ENCODE measurements around the gene SIX2.
"Not testable (repeated sequence)": the region's sequence is repeated elsewhere in the genome, so short reads cannot be mapped to it uniquely, and the experiment has no call there.

SIX2 gene

DNA sequence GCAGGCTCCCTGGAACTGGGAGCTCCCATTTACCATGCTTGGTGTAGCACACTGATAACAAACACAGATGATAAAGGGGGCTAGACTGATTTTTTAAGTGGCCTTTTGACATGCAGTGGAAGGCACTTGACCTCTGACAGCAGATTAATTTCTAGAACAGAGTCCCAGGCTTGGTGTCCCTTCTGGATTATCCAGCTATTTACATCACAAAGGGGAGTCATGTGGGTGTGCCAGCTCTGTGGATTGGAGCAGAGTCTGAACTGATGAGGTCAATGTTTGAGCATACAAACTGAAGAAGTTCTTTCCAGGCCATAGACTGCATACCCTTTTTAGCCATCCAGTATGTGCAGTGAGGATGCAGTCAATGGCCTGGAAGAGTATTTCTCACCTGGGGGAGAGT lies 31.5 kb upstream of the SIX2 start:
- Histone ChIP-seq H3K4me3 (ENCODE audit: extremely low read depth, insufficient read depth, low read length, poor library complexity, severe bottlenecking) (no peak overlapping the region), H3K27ac (ENCODE audit: low read depth, low read length, severe bottlenecking) (no peak overlapping the region), H3K4me1 (ENCODE audit: control insufficient read depth, insufficient read depth, low read length, poor library complexity, severe bottlenecking) (no peaks in the 10 kb centered on the region), H3K9me3 (ENCODE audit: control insufficient read depth, low read length) (no peaks in the 10 kb centered on the region), H3K36me3 (ENCODE audit: control insufficient read depth, insufficient read depth, low read length) (no peaks in the 10 kb centered on the region)

DNA sequence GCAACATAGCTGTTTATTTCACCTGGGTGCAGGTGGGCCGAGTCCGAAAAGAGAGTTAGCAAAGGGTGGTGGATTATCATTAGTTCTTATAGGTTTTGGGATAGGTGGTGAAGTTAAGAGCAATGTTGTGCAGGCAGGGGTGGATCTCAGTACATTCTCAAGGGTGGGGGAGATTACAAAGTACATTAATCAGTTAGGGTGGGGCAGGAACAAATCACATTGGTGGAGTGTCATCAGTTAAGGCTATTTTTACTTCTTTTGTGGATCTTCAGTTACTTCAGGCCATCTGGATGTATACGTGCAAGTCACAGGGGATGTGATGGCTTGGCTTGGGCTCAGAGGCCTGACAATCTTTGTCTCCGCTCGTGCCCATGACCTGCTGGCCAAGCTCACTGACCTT lies 30.6 kb upstream of the SIX2 start:
- H3K4me3 ChIP-seq (ENCODE audit: extremely low read depth, insufficient read depth, low read length, poor library complexity, severe bottlenecking); H3K9me3 ChIP-seq (ENCODE audit: control insufficient read depth, low read length); H3K36me3 ChIP-seq (ENCODE audit: control insufficient read depth, insufficient read depth, low read length); H3K27ac ChIP-seq (ENCODE audit: low read depth, low read length, severe bottlenecking); H3K4me1 ChIP-seq (ENCODE audit: control insufficient read depth, insufficient read depth, low read length, poor library complexity, severe bottlenecking): not testable (repeated sequence)
- WGBS, 2 experiments (ENCODE audit: insufficient coverage in 2 of 2): 73 to 80% methylated on average over 5 of the region's 5 CpGs

DNA sequence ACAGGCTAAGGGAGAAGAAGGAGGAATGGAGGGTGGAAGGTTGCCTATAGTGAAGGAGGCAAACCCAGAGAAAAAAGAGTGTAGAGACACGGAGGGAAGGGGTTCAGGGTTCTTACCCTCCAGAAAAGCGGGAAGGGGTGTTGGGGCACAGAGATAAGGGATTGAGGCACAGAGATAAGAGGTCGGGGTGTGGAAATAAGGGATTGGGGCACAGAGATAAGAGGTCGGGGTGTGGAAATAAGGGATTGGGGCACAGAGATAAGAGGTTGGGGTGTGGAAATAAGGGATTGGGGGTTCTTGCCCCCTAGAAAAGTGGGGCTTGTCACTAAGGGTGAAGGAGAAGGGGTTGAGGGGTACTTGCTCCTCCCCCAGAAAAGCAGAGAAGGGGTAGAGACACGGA lies 29.6 kb upstream of the SIX2 start:
- H3K27ac ChIP-seq (ENCODE audit: low read depth, low read length, severe bottlenecking); H3K4me1 ChIP-seq (ENCODE audit: control insufficient read depth, insufficient read depth, low read length, poor library complexity, severe bottlenecking); H3K4me3 ChIP-seq (ENCODE audit: extremely low read depth, insufficient read depth, low read length, poor library complexity, severe bottlenecking); H3K9me3 ChIP-seq (ENCODE audit: control insufficient read depth, low read length); H3K36me3 ChIP-seq (ENCODE audit: control insufficient read depth, insufficient read depth, low read length): not testable (repeated sequence)
- 91 to 100% methylated on average over 1 to 4 of the region's 5 CpGs for WGBS, 2 experiments (ENCODE audit: insufficient coverage in 2 of 2)

DNA sequence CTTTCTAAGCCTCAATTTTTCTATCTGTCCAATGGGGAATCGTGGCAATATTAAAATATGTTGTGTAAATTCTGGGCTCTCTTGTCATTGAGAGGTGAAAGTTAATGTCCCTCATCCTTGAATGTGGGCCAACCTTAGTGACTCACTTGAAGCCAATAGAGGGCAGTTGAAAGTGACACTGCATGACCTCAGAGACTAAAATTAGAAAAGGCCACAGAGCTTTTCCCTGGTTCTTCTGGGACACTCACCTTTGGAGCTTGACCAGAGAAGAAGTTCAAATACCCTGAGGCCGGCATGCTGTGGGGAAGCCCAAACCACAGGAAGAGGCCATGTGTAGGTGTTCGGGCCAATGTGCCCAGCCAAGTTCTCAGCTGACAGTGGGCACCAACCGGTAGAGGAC lies 24.1 kb upstream of the SIX2 start:
- no peaks in the 10 kb centered on the region for H3K36me3 ChIP-seq (ENCODE audit: control insufficient read depth, insufficient read depth, low read length)
- no peak overlapping the region for H3K27ac ChIP-seq (ENCODE audit: low read depth, low read length, severe bottlenecking)
- no peaks in the 10 kb centered on the region for H3K9me3 ChIP-seq (ENCODE audit: control insufficient read depth, low read length)
- H3K4me3 ChIP-seq (ENCODE audit: extremely low read depth, insufficient read depth, low read length, poor library complexity, severe bottlenecking): no peak overlapping the region
- WGBS, 2 experiments (ENCODE audit: insufficient coverage in 2 of 2): 94 to 100% methylated on average over 2 to 3 of the region's 4 CpGs
- H3K4me1 ChIP-seq (ENCODE audit: control insufficient read depth, insufficient read depth, low read length, poor library complexity, severe bottlenecking): peaks cover 1% of the 10 kb centered on the region

DNA sequence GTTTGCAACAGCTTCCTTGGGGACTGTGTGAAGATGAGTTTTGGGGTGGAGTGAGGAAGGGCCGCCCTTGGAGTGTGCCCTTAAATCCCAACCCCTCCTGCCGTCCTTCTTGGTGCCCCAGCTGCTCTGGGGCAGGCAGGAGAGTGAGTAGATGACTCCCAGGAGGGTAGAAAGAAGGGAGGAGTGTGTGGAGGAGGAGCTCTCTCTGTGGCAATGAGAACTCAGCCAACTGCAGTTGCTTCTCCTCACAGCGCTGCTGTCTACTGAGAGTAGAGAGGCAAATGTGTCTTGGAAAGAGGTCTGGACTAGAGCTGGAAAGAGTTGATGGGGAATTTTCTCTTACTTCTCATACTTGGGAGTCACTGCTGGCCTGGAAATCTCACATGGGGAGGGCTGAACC lies 21.8 kb upstream of the SIX2 start:
- Histone ChIP-seq H3K9me3 (ENCODE audit: control insufficient read depth, low read length) (no peaks in the 10 kb centered on the region), H3K4me1 (ENCODE audit: control insufficient read depth, insufficient read depth, low read length, poor library complexity, severe bottlenecking) (peaks cover 5% of the 10 kb centered on the region), H3K36me3 (ENCODE audit: control insufficient read depth, insufficient read depth, low read length) (no peaks in the 10 kb centered on the region), H3K27ac (ENCODE audit: low read depth, low read length, severe bottlenecking) (no peak overlapping the region), H3K4me3 (ENCODE audit: extremely low read depth, insufficient read depth, low read length, poor library complexity, severe bottlenecking) (no peak overlapping the region)
- WGBS, 2 experiments (ENCODE audit: insufficient coverage in 2 of 2): 83% methylated on average over 2 of the region's 3 CpGs; no CpG with 5 or more reads in 1 of the 2 experiments

DNA sequence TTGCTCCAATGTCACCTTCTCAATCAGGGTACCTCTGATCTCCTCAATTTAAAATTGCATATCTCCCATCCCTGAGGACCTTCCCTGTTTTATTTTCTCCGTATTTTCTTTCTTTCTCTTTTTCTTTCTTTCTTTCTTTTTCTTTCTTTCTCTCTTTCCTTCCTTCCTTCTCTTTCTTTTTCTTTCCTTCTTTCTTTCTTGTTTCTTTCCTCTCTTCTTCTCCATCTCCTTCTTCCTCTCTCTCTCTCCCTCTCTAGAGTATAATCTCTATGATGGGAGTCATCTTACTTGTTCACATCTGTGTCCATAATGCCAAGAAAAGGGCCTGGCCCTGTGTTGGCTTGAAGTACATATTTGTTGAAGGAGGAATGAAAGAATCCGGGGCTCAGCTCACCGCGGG lies 21.3 kb upstream of the SIX2 start:
- no peaks in the 10 kb centered on the region for H3K9me3 ChIP-seq (ENCODE audit: control insufficient read depth, low read length)
- H3K4me1 ChIP-seq (ENCODE audit: control insufficient read depth, insufficient read depth, low read length, poor library complexity, severe bottlenecking): peaks cover 5% of the 10 kb centered on the region
- no peak overlapping the region for H3K4me3 ChIP-seq (ENCODE audit: extremely low read depth, insufficient read depth, low read length, poor library complexity, severe bottlenecking)
- no peak overlapping the region for H3K27ac ChIP-seq (ENCODE audit: low read depth, low read length, severe bottlenecking)
- WGBS, 2 experiments (ENCODE audit: insufficient coverage in 2 of 2): 89 to 100% methylated on average over 1 of the region's 4 CpGs
- no peaks in the 10 kb centered on the region for H3K36me3 ChIP-seq (ENCODE audit: control insufficient read depth, insufficient read depth, low read length)

DNA sequence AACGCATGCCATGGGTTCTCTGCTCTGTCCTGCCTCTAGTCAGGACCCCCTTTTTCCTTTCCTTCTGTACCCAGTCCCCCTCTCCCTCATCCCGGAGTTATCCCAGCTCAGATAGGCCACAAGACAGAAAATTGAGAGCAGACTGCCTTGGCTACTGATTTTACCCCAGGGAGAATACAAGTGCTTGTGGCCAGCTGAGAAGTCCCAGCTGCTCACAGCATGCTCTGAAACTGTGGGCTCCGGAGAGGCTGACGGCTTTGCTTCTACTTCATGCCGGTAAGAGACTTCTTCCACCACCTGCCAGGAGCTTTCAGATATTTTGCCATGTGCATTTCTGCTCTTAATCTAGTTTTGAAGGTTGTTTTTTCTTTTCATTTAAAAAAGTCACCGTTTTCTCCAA lies 20.0 kb upstream of the SIX2 start:
- WGBS, 2 experiments (ENCODE audit: insufficient coverage in 2 of 2): 75 to 82% methylated on average over 1 to 5 of the region's 6 CpGs

DNA sequence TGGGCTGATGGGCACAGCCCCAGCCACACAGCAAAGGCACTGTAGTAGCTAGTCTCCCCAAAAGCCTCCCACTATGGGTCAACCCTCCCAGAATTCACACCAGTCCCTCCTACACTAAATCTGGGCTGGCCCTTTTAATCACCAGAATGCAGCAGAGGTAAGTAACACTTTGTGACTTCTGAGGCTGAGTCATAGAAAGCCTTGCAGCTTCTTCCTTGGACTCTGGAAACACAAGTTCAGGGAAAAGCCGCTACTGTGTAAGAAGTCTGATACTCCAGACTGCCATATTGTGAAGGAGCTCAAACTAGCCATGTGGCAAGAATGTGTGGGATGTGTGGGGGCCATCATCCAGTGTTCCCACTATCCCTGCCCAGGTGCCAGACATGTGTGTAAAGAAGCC lies 19.0 kb upstream of the SIX2 start:
- H3K36me3 ChIP-seq (ENCODE audit: control insufficient read depth, insufficient read depth, low read length): no peaks in the 10 kb centered on the region
- H3K4me3 ChIP-seq (ENCODE audit: extremely low read depth, insufficient read depth, low read length, poor library complexity, severe bottlenecking): no peak overlapping the region
- H3K9me3 ChIP-seq (ENCODE audit: control insufficient read depth, low read length): no peaks in the 10 kb centered on the region
- no peak overlapping the region for H3K27ac ChIP-seq (ENCODE audit: low read depth, low read length, severe bottlenecking)
- peaks cover 10% of the 10 kb centered on the region for H3K4me1 ChIP-seq (ENCODE audit: control insufficient read depth, insufficient read depth, low read length, poor library complexity, severe bottlenecking)
- WGBS, 2 experiments (ENCODE audit: insufficient coverage in 2 of 2): 90% methylated on average over 1 of the region's 1 CpG; no CpG with 5 or more reads in 1 of the 2 experiments

More for the DNA sequence above, 20.0 kb upstream of the SIX2 start:
- Histone ChIP-seq H3K36me3 (ENCODE audit: control insufficient read depth, insufficient read depth, low read length) (no peaks in the 10 kb centered on the region), H3K4me3 (ENCODE audit: extremely low read depth, insufficient read depth, low read length, poor library complexity, severe bottlenecking) (no peak overlapping the region), H3K4me1 (ENCODE audit: control insufficient read depth, insufficient read depth, low read length, poor library complexity, severe bottlenecking) (peaks cover 10% of the 10 kb centered on the region), H3K9me3 (ENCODE audit: control insufficient read depth, low read length) (no peaks in the 10 kb centered on the region), H3K27ac (ENCODE audit: low read depth, low read length, severe bottlenecking) (no peak overlapping the region)

DNA sequence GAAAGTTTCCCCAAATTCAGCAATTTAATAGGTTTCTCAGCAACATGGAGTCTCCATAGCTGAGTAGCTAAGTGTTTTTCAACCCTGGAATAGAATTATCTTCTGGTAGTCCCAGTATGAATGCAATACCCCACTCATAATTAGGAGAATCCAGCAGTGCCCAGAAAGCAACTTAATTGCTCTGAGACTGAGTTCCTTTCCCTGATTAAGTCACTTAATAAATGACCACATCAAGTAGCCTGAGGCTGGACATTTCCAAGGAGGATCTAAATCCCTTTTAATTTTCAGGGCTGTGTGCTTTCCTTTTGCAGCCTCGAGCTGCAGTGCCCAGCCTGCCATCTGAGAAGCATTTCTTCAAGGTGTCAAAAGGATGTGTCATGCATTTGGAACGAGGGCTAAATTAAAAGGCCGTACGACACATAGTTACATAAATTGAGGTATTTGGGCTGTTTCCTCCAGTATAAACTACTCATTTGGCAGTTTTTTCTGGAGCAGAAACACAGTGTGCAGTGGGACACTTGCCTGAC lies 17.7 kb upstream of the SIX2 start:
- Histone ChIP-seq H3K4me1 (ENCODE audit: control insufficient read depth, insufficient read depth, low read length, poor library complexity, severe bottlenecking) (peaks cover 10% of the 10 kb centered on the region), H3K4me3 (ENCODE audit: extremely low read depth, insufficient read depth, low read length, poor library complexity, severe bottlenecking) (no peak overlapping the region), H3K27ac (ENCODE audit: low read depth, low read length, severe bottlenecking) (no peak overlapping the region), H3K36me3 (ENCODE audit: control insufficient read depth, insufficient read depth, low read length) (no peaks in the 10 kb centered on the region), H3K9me3 (ENCODE audit: control insufficient read depth, low read length) (no peaks in the 10 kb centered on the region)
- WGBS, 2 experiments (ENCODE audit: insufficient coverage in 2 of 2): 56 to 84% methylated on average over 1 to 4 of the region's 4 CpGs

DNA sequence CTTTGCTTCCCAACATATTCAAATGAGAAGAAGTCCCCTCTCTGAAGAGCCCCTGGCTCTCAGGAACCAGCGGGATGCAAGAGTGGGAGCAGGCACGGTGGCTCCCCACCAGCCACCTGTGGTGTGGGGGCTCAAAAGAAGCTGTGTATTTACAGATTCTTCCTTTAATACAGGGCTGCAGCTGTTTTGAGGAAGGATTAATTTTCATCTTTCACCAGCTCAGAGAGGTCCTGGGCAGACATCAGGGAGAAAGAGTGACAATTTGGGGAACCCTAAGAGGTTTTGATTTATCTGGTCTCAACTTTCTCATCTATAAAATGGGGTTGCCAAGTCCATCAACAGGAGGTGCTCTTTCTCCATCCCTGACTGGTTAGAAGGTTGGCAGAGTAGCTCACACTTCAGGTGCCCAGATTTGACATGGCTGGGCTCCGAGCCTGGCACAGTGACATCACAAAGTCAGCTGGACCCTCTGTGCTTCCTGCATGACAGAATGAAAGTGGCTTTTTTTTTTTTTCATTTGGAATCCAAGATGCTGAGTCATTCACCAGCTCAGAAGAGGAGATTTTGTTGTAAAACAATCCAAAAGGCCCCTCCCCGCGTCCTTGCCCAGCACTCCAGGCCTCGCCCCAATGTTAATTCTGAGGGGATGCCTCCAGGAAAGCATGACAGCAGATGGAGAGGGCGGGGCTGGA lies 15.5 kb upstream of the SIX2 start:
- WGBS, 2 experiments (ENCODE audit: insufficient coverage in 2 of 2): 69 to 80% methylated on average over 1 to 3 of the region's 7 CpGs
- no peak overlapping the region for H3K4me3 ChIP-seq (ENCODE audit: extremely low read depth, insufficient read depth, low read length, poor library complexity, severe bottlenecking)
- H3K9me3 ChIP-seq (ENCODE audit: control insufficient read depth, low read length): no peaks in the 10 kb centered on the region
- peaks cover 10% of the 10 kb centered on the region for H3K4me1 ChIP-seq (ENCODE audit: control insufficient read depth, insufficient read depth, low read length, poor library complexity, severe bottlenecking)
- no peaks in the 10 kb centered on the region for H3K36me3 ChIP-seq (ENCODE audit: control insufficient read depth, insufficient read depth, low read length)
- H3K27ac ChIP-seq (ENCODE audit: low read depth, low read length, severe bottlenecking): no peak overlapping the region

DNA sequence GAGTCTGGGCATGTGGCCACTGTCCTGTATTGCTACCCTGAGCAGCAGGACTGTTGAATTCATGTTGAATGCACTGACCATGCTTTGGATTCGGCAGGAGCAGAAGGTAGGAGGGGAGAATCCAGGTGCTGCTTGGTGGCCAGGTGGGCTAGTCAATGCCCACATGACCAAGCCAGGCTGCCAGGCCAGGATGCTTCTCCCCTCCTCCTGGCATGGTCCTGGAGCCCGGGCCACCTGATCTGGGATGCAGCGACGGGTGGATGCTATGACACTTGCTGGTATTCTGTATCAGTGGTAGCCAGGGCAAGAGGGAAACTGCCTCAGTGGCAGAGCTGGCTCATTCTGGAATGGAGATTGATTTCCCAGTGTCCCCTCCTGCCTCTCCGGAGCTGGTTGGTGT lies 14.8 kb upstream of the SIX2 start:
- 94 to 100% methylated on average over 3 to 4 of the region's 5 CpGs for WGBS, 2 experiments (ENCODE audit: insufficient coverage in 2 of 2)
- no peak overlapping the region for H3K4me3 ChIP-seq (ENCODE audit: extremely low read depth, insufficient read depth, low read length, poor library complexity, severe bottlenecking)
- no peaks in the 10 kb centered on the region for H3K9me3 ChIP-seq (ENCODE audit: control insufficient read depth, low read length)
- H3K4me1 ChIP-seq (ENCODE audit: control insufficient read depth, insufficient read depth, low read length, poor library complexity, severe bottlenecking): peaks cover 10% of the 10 kb centered on the region
- no peaks in the 10 kb centered on the region for H3K36me3 ChIP-seq (ENCODE audit: control insufficient read depth, insufficient read depth, low read length)
- no peak overlapping the region for H3K27ac ChIP-seq (ENCODE audit: low read depth, low read length, severe bottlenecking)

Data from mesodermal cell (in vitro differentiated cells).